Measurements from ENCODE around the gene FAM171A1.
"Not testable (repeated sequence)": the region's sequence is repeated elsewhere in the genome, so short reads cannot be mapped to it uniquely, and the experiment has no call there.

The FAM171A1 gene

DNA sequence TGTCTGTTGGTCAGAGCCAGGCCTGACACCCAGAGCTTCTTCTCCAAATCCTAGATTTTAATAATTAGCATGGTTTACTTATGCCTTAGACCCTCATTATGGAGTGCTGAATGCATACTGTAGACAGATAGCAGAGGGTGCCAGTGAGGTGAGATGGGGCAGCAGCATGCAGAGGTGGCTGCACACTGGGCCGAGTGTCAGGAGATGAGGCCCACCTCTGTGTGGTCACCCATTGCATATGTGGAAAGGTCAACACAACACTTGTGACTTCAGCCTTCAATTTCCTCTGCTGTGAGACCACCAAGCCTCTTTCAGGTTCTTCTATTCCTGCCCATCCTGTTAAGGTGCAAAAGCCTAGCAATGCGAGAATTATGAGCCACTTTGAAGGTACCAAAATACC is 162.9 kb downstream of the FAM171A1 start:
- DNase-seq (ENCODE audit: low spot score) = no peak

DNA sequence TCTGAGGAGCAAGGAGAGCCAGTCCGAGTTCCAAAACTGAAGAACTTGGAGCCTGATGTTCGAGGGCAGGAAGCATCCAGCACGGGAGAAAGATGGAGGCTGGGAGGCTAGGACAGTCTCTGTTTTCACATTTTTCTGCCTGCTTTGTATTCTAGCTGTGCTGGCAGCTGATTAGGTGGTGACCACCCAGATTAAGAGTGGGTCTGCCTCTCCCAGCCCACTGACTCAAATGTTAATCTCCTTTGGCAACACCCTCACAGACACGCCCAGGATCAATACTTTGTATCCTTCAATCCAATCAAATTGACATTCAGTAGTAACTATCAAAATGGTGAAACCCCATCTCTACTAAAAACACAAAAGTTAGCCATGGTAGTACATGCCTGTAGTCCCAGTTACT is 163.7 kb downstream of the FAM171A1 start:
- not testable (repeated sequence) for DNase-seq (ENCODE audit: low spot score)

DNA sequence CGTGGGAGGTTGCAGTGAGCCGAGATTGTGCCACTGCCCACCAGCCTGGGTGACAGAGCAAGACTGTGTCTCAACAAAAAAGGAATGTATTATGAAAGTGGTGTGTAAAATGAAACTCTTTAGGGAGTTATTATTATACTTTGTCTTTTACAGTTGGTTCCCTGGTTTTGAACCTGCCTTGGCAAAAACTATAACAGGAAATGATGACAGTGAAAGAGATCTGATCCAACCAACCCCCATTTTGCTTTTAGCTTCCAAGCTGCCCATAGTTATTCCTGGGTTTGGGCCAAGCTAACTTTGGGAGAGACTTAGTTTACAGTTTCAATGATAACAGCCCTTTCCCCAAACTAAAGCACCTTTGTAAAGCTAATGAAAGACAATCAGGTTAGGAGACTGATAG is 168.4 kb downstream of the FAM171A1 start:
- no peak for DNase-seq (ENCODE audit: low spot score)

DNA sequence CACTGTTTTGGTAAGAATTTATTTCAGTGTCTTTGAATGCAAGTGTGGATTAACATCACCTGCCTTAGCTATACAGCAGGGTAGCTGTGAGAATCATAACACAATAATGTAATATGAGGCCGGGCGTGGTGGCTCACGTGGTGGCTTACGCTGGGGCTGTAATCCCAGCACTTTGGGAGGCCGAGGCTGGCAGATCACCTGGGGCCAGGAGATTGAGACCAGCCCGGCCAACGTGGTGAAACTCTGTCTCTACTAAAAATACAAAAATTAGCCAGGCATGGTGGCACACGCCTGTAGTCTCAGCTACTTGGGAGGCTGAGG is 168.8 kb downstream of the FAM171A1 start:
- peak; percentile 19 for DNase-seq (ENCODE audit: low spot score)

DNA sequence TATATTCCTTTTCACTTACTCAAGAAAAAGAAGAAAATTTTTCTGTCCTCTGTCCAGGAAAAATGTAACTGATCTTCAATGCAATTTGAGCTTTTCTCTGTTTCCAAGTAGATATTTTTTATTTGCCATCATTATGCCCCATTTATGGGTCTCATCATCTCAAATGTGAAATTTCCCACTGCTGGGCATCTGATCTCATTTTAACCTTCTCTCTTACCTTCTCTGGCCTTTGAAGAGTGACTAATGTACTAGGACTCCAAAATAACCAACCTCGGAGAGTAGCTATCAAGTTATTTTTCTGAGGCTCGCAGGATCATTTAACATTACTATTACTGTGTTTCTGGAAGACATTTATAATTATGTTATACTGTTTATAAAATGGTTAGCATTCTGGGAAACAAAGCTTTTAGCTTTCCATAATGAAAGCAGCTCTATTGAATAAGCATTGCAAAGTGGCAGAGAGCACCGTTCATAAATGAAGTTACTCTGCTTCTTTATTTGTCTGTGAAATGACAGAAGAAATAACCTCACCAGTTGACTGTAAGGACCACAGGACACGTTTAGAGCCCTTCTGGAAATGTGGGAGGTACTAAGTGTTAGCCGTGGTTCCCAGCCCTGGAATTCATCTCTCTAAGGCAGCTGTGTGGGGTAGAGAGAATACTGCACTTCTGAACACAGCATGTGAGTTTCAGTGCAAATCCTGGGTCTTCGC is 169.3 kb downstream of the FAM171A1 start:
- no peak for DNase-seq (ENCODE audit: low spot score)

DNA sequence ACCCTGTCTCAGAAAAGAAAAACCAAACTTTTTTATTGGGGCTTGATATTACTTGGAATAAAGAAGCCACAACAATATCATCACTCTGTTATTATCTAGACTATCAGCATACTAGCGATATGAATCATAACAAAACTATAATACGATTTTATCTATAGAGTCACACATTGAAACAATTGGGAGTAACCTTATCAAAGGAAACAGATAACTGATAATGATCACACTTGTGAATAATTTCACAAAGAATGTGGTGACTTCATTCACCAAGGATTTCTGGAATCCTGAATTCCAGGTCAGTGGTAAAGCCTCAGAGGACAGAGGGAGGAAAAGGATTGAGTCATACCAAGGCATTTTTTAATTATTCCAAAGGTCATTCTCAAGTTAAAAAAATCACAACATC is 170.5 kb downstream of the FAM171A1 start:
- DNase-seq (ENCODE audit: low spot score) = peak; percentile 81

DNA sequence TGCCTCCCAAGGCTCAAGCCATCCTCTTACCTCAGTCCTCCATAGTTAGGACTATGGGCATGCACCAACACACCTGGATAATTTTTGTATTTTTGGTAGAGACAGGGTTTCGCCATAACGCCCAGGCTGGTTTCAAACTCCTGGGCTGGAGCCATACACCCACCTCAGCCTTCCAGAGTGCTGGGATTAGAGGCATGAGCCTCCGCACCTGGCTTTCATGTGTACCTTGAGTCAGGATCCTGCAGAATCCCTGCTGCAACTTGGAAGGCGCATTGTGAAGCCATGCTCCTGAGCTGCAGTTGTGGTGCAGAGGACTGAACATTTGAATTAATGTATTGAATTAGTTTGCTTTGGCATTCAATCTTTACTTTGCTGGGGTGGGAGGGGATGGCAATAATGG is 173.2 kb downstream of the FAM171A1 start:
- DNase-seq (ENCODE audit: low spot score) = no peak

DNA sequence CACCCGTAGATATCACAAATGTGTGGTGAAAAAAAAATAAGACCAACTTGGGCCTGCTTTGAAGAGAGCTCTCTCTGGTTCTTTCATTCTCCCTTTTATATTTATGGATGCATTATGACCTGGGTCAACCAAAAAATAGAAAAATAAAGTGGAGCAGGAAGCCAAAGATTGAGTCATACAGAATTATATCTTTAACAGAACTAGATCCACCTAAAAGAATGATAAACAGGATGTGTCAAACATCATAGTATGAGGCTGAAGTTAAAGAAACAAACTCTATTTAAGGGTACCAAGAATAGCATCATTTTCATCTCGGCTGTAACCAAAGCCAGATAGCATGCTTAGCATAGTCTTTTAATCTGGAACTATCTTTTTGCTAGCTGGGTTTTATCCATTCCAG is 173.8 kb downstream of the FAM171A1 start:
- no peak for DNase-seq (ENCODE audit: low spot score)

DNA sequence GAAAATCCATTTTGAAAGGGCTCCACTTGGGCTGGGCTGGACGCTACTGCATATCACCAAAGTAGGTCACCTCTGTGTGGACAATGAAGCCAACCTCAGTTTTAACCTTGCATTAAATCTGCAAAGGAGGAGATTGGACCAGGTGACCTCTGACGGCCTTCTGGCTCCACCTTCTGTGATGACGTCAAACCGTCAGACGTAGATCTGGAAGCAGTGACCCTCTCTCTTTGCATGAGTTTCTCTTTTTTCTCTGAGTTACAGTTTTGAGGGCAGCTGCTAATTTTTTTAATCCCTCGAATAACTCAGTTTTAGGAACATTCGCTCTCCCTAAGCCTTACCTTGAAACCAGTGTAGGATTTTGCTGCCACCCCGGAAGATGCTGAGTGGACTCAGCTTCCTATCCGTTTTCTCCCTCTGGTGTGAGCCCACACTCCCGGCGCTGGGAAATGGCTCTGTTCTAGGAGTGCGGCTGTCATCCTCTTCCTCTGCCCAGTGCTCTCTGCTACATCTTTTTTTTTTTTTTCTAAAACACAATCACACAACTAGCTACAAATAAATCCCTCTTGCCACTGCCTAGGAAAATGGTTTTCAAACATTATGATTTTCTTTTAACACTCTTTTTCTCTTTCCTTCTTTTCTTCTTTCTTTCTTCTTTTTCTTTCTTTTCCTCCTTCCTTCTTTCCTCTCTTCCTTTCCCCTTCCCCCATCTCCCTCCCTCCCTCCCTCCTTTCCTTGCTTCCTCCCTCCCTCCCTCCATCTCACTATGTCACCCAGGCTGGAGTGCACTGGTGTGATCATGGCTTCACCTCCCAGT is 174.9 kb downstream of the FAM171A1 start:
- no peak for DNase-seq (ENCODE audit: low spot score)

DNA sequence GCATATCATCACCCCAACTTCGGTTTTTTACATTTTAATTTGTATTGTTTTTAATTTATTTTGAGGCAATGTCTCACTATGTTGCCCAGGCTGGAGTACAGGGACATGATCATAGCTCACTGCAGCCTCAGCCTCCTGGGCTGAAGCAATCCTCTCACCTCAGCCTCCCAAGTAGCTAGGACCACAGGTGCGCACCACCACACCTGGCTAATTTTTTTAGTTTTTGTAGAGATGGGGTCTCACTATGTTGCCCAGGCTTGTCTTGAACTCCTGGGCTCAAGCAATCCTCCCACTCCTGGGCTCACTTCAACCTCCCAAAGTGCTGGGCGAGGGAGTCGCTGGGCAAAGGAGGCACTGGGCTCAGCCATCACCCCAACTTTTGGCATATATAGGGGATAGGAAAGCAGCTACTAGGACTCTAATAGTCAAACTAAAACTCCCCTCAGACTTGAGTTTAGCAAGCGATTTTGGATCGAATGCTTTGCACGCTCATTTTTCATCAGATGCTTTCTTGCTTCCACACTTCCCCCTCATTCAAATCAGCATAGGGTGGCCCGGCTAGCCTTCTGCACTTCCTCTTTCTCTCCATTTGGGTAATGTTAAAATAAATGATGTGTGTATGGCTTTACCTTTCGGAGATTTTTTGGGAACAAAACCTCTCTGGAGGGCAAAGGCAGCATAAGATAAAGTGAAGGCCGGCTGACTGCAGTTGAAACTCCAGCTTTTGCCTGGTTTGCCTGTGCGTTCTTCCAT is 181.8 kb downstream of the FAM171A1 start:
- DNase-seq (ENCODE audit: low spot score) = no peak

DNA sequence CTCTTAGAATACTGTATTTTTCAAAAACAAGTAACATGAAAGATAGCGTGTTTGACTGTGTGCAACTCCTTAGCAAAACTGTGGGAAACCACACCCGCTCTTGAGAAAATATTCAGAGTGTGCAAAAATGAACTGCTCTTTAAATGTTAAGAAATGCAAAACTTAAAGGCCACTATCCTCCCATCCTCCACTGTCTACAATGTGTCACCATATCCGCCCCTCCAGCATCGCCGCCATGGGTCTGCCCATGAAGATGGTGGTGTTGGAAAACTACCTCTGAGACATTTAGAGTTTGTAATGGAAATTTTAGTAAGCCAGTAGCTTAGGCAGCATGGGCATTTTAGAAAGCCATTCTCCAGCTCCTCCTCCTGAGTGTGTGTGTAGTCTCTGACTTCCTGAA is 182.5 kb downstream of the FAM171A1 start:
- no peak for DNase-seq (ENCODE audit: low spot score)

DNA sequence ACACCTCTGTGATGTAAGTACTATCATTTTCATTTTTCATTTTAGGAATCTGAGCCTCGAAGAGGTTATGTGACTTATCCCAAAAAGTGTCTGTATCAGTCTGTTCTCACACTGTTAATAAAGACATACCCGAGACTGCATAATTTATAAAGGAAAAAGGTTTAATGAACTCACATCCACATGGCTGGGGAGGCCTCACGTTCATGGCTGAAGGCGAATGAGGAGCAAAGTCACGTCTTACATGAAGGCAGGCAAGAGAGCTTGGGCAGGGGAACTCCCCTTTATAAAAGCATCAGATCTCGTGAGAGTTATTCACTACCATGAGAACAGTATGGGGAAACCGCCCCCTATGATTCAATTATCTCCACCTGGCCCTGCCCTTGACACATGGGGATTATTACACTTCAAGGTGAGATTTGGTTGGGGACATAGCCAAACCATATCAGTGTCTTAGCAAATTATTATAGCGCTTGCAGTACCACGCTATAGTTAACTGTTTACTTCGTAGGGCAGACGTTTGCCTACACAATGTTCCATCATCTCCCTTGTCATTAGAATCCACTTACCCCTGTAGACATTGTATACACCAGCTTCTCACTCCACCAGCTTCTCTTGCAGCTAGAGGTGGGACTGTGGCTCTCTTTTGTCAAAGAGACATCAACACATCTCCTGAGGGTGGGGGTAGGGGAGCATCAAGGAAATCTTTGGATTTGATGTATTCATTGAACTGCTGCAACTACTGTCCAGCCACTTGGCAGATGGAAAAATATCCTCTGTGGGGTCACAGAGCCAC is 187.2 kb downstream of the FAM171A1 start:
- DNase-seq (ENCODE audit: low spot score) = no peak

DNA sequence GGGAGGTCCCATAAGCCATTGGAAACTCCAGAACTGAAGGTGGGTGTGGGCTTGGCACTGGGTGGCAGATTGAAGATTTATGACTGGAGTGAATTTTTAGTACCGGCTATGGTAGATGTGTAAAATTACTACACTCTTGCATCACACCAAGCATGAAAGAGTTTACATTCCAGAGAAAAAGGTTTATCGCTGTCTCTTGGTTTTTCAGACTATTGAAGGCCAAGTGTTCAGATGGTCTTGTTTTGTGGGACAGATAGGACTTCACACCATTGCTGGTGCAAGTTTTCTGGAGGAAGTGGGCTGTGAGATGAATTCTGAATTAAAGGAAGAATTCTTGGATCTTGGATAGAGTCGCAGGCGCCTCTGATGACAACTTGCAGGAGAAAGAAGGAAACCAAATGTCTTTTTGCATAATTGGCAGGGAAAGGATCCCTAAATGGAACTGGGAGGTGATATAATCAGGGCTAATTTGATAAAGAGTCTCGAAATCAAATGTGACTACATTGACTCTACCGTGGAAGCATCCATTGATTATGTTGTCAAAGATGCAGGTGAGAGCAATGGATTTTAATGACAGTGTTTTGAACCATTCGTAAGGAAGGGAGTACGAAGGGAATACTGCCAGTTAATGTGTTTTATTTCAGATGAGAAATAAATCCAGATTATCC is 188.4 kb downstream of the FAM171A1 start:
- DNase-seq (ENCODE audit: low spot score) = peak; percentile 27

DNA sequence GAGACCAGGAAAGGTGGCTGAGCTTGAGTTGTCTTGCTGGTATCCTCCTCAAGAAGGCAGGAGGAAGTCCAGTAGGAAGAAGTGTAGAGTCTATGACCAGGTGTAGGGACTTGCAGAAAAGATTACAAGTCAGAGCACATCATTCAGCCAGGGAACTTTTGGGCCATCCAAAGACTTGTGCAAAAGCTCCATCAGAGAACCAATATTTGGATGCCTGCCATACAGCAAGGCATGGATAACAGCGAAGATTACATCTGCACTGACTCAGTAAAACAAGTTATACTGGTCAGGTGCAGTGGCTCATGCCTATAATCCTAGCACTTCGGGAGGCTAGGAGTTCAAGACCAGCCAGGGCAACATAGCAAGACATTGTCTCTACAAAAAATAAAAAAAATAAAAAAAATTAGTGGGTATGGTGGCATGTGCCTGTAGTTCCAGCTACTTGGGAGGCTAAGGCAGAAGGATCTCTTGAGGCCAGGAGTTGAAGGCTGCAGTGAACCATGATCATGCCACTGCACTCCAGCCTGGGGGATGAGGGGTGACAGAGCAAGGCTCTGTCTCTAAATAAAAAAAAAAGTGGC is 189.4 kb downstream of the FAM171A1 start:
- DNase-seq (ENCODE audit: low spot score) = no peak

DNA sequence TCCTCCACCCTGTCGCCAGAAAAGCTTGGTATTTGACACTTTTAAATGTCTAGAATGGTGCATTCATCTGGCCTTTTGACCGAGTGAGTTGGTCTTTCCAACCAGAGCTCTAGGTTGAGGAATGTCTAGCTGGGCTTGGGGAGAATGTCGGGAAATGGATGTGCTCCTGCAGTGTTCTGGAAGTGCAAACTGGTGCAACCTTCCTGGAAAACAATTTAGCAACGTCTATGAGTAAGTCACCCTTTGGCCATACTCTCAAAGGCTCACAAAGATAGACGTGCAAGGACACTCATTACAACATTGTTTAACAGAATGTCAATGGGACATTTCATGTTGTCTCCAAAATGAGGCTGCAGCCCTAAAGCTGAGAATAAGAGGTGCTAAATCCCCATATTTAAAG is 190.4 kb downstream of the FAM171A1 start:
- DNase-seq (ENCODE audit: low spot score) = no peak

DNA sequence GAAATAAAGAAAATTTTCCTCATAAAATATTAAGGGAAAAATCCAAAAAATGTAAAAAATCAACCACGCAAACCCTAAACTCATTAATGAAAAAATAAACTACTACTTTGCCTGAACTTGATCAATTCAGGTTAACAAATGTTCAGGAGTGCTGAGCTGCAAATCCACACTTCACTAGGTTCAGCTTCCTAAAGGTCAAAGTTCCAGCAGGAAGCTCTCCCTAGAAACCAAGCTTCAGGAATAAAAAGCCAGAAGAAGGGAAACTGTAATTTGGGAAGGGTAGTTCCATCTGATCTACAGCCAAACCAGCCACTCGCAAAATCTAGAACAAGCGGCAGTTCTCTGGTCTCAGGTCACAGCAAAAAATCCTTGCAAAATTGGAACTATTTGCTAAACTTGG is 194.8 kb downstream of the FAM171A1 start:
- no peak for DNase-seq (ENCODE audit: low spot score)

DNA sequence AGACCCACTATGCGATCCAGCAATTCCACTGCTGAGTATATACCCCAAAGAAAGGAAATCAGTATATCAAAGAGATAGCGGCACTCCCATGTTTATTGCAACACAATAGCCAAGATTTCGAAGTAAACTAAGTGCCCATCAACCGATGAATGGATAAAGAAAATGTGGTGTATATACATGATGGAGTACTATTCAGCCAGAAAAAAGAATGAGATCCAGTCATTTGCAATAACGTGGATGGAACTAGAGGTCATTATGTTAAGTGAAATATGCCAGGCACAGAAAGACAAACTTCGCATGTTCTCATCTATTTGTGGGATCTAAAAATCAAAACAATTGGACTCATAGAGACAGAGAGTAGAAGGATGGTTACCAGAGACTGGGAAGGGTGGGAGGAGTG is 195.5 kb downstream of the FAM171A1 start:
- no peak for DNase-seq (ENCODE audit: low spot score)

DNA sequence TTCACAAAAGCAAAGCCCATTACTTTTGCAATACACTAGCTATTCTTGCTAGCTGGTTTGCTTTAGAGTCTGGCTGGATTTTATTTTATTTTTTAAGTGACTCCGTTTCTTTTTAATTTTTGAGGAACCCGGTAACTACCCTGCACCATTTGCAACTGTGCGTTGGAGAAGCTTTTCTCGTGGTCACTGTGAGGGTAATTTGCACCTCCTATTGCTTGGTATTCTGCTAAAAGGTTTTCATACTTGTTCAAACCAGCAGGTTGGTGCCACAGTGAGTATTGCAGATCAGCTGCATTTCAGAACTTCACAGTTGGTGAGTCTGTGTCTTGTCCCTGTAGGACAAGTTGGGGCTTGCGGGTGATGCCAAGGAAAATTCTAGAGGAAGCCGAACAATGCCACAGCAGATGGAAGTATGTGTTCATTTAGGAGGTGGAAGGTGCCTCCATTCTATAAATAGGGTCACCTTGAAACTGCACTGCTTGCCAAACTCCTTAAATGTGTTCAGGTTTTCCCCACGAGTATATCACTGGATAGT is 198.7 kb downstream of the FAM171A1 start:
- no peak for DNase-seq (ENCODE audit: low spot score)

DNA sequence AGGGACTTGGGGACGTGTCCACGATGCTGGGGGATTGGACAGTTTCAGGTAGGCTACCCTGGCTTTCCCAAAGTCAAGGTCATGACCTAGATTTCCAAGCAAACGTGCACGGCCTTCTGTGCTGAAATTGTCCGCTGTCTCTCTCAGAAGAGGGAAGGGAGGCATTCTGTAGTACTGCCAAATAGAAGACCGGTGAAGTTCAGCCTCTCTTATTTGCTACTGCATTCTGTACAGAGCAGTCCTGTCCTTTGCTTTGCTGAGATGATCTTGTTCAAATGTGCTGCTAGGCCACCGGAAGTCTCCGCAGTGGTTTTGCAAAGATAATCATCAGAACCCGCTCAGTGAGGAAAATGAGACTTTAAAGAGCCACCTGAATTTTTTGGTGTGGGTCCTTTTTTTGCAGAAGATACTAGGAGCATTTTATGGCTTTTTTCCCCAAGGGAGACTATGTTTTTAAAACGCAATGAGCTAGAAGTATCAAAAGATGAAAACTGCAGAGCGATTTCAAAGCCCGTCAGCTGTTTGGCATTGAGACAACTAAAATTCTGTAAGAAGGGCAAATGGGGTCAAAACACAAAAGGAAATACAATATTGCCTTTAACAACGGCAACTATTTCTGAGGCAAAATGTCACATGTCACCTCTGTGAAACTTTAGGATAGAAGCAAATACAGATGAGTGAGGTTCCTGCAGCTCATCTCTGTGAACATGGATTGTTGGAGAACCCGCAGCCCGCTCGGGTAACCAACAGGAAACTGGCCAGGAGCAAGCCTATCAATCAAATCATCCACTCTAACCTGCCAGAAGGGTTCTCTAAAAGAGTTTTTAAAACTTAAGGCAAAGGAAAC is 201.3 kb downstream of the FAM171A1 start:
- DNase-seq (ENCODE audit: low spot score) = no peak
